HepG2 (cell line): ENCODE data around the gene PIEZO2. TPM values are rescaled to one million over a fixed set of nuclear protein-coding genes. Genes with fewer than 3 reads are reported as not detected.
A peak's percentile ranks its signal among the peaks of the same experiment; 100 is the strongest.

Source experiments
- AHR ChIP-seq: IDR thresholded peaks from 2 replicates; pipeline ENCODE4 v1.6.1; 2018; ENCODE audit warnings: missing genetic modification reagents, missing compliant biosample characterization
- DMAP1 ChIP-seq: IDR thresholded peaks from 2 replicates; pipeline ENCODE4 v1.6.1; 2016
- FOXA3 ChIP-seq: IDR thresholded peaks from 2 replicates; pipeline ENCODE4 v1.6.1; 2016; ENCODE audit warnings: missing genetic modification reagents, missing compliant biosample characterization
- HOXA5 ChIP-seq: sonication (generic); formaldehyde crosslinking; IDR thresholded peaks from 2 replicates; pipeline ENCODE4 v1.4.0; 2020; ENCODE audit warnings: missing genetic modification reagents
- MEIS1 ChIP-seq: sonication (generic); formaldehyde crosslinking; IDR thresholded peaks from 2 replicates; pipeline ENCODE4 v1.9.0; 2021; ENCODE audit warnings: mild to moderate bottlenecking, missing genetic modification reagents, moderate library complexity, borderline replicate concordance
- ZBTB42 ChIP-seq: sonication (generic); formaldehyde crosslinking; IDR thresholded peaks from 2 replicates; pipeline ENCODE4 v1.5.0; 2020; ENCODE audit warnings: mild to moderate bottlenecking, missing genetic modification reagents
- ZNF777 ChIP-seq: sonication (generic); formaldehyde crosslinking; IDR thresholded peaks from 2 replicates; pipeline ENCODE4 v1.4.0; 2020; ENCODE audit warnings: missing genetic modification reagents
- ZNF816 ChIP-seq: sonication (generic); formaldehyde crosslinking; IDR thresholded peaks from 2 replicates; pipeline ENCODE4 v1.8.0; 2022; ENCODE audit warnings: missing genetic modification reagents, mild to moderate bottlenecking, borderline replicate concordance
- polyA plus RNA-seq, 8 experiments: library from polyadenylated mRNA; depleted of rRNA in 3 of 8; stranded (reverse) in 7 of 8; unstranded in 1 of 8; fragments of >200 nt; fragmentation: Illumina TruSeq in 4 of 8; extraction: Trizol in 4 of 8; gene quantifications; 2 replicates each; pipeline versions ENCODE4 v1.2.1 to v1.2.3, GENCODE V29; 2011 to 2016; ENCODE audit warnings: low read depth in 4 of 8, missing spikeins in 1 of 8, mixed read lengths in 1 of 8; ENCODE audit not compliant: insufficient read depth in 1 of 8
- total RNA-seq, 5 experiments: library from RNA; depleted of rRNA; stranded (reverse); fragments of >200 nt; fragmentation: Illumina TruSeq; extraction: Trizol; gene quantifications; 2 replicates each; pipeline ENCODE4 v1.2.3, GENCODE V29; 2016; ENCODE audit warnings: low read depth in 1 of 5
- TF ChIP-seq, protein P1 (sequence below): sonication (generic); formaldehyde crosslinking; IDR thresholded peaks from 2 replicates; pipeline ENCODE4 v1.5.1; 2020; ENCODE audit warnings: mild to moderate bottlenecking, missing genetic modification reagents, moderate library complexity
- TF ChIP-seq, protein P2 (sequence below): sonication (generic); formaldehyde crosslinking; IDR thresholded peaks from 2 replicates; pipeline ENCODE4 v1.5.1; 2020; ENCODE audit warnings: mild to moderate bottlenecking, missing genetic modification reagents, moderate library complexity
- TF ChIP-seq, protein P3 (sequence below): sonication (generic); formaldehyde crosslinking; IDR thresholded peaks from 2 replicates; pipeline ENCODE4 v1.8.1; 2023; ENCODE audit warnings: mild to moderate bottlenecking, moderate library complexity, missing genetic modification reagents
- TF ChIP-seq, protein P4 (sequence below): sonication (generic); formaldehyde crosslinking; IDR thresholded peaks from 2 replicates; pipeline ENCODE4 v1.4.0; 2020; ENCODE audit warnings: missing genetic modification reagents
- TF ChIP-seq, protein P5 (sequence below): sonication (generic); formaldehyde crosslinking; IDR thresholded peaks from 2 replicates; pipeline ENCODE4 v1.8.1; 2023; ENCODE audit warnings: mild to moderate bottlenecking, inconsistent platforms, moderate library complexity, missing genetic modification reagents, borderline replicate concordance
- TF ChIP-seq, protein P6 (sequence below): sonication (generic); formaldehyde crosslinking; IDR thresholded peaks from 2 replicates; pipeline ENCODE4 v1.5.1; 2020; ENCODE audit warnings: missing genetic modification reagents, mild to moderate bottlenecking, borderline replicate concordance

PIEZO2 gene
- total and polyA plus RNA-seq, 2 of the 13 experiments (the other 11 are each of a cell fraction or from before 2014, with no cell fraction given) = 15.2 to 27.2 TPM

DNA sequence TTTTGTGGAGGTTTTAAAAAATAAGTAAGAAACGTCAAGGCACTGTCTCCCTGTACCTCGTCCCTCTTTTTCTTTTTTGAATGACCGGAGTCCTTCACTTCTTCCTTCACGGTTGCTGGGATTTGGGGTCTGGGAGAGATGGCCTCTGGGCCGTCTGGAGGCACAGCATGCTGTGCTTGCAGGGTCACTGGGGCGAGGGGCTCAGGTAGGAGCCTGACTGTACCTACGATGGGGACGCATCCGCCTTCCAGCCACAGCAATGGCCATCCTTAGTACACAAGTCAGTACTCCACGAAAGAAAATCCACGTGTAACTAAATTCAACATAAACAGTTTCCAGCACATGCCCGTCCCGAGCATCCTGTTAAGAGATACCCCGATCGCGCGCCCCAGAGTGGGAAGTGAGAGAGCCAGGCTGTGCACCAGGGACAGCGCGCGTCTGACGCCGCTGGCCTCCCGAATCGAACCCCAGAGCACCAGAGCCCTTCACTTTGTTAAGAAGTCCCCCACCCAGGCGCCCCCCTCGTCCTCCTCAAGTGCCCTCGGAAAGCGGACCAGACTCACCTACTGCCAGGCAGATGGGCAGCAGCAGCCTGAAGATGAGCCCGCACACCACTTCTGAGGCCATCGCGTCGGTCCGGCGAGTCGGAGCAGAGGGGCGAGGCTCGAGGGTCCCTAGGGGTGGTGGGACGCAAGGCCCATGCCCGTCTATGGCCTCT, 1.2 kb downstream of the PIEZO2 start (continued):
- TF ChIP-seq, protein P1, sequence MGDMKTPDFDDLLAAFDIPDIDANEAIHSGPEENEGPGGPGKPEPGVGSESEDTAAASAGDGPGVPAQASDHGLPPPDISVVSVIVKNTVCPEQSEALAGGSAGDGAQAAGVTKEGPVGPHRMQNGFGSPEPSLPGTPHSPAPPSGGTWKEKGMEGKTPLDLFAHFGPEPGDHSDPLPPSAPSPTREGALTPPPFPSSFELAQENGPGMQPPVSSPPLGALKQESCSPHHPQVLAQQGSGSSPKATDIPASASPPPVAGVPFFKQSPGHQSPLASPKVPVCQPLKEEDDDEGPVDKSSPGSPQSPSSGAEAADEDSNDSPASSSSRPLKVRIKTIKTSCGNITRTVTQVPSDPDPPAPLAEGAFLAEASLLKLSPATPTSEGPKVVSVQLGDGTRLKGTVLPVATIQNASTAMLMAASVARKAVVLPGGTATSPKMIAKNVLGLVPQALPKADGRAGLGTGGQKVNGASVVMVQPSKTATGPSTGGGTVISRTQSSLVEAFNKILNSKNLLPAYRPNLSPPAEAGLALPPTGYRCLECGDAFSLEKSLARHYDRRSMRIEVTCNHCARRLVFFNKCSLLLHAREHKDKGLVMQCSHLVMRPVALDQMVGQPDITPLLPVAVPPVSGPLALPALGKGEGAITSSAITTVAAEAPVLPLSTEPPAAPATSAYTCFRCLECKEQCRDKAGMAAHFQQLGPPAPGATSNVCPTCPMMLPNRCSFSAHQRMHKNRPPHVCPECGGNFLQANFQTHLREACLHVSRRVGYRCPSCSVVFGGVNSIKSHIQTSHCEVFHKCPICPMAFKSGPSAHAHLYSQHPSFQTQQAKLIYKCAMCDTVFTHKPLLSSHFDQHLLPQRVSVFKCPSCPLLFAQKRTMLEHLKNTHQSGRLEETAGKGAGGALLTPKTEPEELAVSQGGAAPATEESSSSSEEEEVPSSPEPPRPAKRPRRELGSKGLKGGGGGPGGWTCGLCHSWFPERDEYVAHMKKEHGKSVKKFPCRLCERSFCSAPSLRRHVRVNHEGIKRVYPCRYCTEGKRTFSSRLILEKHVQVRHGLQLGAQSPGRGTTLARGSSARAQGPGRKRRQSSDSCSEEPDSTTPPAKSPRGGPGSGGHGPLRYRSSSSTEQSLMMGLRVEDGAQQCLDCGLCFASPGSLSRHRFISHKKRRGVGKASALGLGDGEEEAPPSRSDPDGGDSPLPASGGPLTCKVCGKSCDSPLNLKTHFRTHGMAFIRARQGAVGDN = 0 out of 2 replicates have a peak, but pooled peaks have one; percentile 4
- TF ChIP-seq FOXA3 (no peak), MEIS1 (CRISPR knock-in tag) (no peak), AHR (CRISPR knock-in tag) (no peak), DMAP1 (no peak), ZNF816 (CRISPR knock-in tag) (no peak), HOXA5 (CRISPR knock-in tag) (no peak), ZBTB42 (no peak), ZNF777 (CRISPR knock-in tag) (0 out of 2 replicates have a peak, but pooled peaks have one; percentile 40)
- TF ChIP-seq, protein P2, sequence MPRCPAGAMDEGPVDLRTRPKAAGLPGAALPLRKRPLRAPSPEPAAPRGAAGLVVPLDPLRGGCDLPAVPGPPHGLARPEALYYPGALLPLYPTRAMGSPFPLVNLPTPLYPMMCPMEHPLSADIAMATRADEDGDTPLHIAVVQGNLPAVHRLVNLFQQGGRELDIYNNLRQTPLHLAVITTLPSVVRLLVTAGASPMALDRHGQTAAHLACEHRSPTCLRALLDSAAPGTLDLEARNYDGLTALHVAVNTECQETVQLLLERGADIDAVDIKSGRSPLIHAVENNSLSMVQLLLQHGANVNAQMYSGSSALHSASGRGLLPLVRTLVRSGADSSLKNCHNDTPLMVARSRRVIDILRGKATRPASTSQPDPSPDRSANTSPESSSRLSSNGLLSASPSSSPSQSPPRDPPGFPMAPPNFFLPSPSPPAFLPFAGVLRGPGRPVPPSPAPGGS = no peak
- TF ChIP-seq, protein P3, sequence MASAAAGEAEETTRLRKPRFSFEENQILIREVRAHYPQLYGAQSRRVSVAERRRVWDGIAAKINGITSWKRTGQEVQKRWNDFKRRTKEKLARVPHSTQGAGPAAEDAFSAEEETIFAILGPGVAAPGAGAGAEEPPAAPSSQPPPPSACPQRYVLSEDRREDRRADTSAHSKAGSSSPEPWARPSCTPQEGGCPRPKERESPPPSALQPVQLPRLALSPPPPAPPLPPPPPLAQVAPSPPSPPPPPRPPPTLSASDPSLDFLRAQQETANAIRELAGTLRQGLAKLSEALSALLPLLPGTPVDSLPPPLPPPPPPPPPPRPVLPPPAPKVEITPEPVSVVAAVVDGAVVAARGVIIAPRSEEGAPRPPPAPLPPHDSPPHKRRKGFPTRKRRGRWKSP = no peak
- TF ChIP-seq, protein P4, sequence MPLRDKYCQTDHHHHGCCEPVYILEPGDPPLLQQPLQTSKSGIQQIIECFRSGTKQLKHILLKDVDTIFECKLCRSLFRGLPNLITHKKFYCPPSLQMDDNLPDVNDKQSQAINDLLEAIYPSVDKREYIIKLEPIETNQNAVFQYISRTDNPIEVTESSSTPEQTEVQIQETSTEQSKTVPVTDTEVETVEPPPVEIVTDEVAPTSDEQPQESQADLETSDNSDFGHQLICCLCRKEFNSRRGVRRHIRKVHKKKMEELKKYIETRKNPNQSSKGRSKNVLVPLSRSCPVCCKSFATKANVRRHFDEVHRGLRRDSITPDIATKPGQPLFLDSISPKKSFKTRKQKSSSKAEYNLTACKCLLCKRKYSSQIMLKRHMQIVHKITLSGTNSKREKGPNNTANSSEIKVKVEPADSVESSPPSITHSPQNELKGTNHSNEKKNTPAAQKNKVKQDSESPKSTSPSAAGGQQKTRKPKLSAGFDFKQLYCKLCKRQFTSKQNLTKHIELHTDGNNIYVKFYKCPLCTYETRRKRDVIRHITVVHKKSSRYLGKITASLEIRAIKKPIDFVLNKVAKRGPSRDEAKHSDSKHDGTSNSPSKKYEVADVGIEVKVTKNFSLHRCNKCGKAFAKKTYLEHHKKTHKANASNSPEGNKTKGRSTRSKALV (CRISPR knock-in tag) = peak; percentile 36; the same call in 1 of the 2 replicates
- TF ChIP-seq, protein P5, sequence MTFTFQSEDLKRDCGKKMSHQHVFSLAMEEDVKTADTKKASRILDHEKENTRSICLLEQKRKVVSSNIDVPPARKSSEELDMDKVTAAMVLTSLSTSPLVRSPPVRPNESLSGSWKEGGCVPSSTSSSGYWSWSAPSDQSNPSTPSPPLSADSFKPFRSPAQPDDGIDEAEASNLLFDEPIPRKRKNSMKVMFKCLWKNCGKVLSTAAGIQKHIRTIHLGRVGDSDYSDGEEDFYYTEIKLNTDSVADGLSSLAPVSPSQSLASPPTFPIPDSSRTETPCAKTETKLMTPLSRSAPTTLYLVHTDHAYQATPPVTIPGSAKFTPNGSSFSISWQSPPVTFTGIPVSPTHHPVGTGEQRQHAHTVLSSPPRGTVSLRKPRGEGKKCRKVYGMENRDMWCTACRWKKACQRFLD (CRISPR knock-in tag) = no peak
- TF ChIP-seq, protein P6, sequence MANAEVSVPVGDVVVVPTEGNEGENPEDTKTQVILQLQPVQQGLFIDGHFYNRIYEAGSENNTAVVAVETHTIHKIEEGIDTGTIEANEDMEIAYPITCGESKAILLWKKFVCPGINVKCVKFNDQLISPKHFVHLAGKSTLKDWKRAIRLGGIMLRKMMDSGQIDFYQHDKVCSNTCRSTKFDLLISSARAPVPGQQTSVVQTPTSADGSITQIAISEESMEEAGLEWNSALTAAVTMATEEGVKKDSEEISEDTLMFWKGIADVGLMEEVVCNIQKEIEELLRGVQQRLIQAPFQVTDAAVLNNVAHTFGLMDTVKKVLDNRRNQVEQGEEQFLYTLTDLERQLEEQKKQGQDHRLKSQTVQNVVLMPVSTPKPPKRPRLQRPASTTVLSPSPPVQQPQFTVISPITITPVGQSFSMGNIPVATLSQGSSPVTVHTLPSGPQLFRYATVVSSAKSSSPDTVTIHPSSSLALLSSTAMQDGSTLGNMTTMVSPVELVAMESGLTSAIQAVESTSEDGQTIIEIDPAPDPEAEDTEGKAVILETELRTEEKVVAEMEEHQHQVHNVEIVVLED (CRISPR knock-in tag) = no peak
